Osteocyte (in vitro differentiated cells): ENCODE results near the gene RAD18. TPM values are rescaled to one million over a fixed set of nuclear protein-coding genes. Genes with fewer than 3 reads are reported as not detected.

ENCODE experiments used
- DNase-seq: peaks from one replicate; pipeline ENCODE4 v3.0.0; 2021; ENCODE audit warnings: mixed read lengths; ENCODE audit not compliant: unreplicated experiment; ENCODE audit errors: extremely low spot score
- H3K27ac Mint-ChIP-seq: one replicate; pipeline ENCODE4 v1.8.0; 2021; ENCODE audit warnings: mild to moderate bottlenecking, mixed read lengths; ENCODE audit not compliant: unreplicated experiment
- H3K27me3 Mint-ChIP-seq: one replicate; pipeline ENCODE4 v1.8.0; 2021; ENCODE audit warnings: mixed read lengths; ENCODE audit not compliant: unreplicated experiment
- H3K36me3 Mint-ChIP-seq: one replicate; pipeline ENCODE4 v1.8.0; 2021; ENCODE audit warnings: mixed read lengths; ENCODE audit not compliant: unreplicated experiment
- H3K4me1 Mint-ChIP-seq: one replicate; pipeline ENCODE4 v1.8.0; 2021; ENCODE audit warnings: mixed read lengths; ENCODE audit not compliant: unreplicated experiment
- H3K4me3 Mint-ChIP-seq: one replicate; pipeline ENCODE4 v1.8.0; 2021; ENCODE audit warnings: mild to moderate bottlenecking, moderate library complexity, mixed read lengths; ENCODE audit not compliant: unreplicated experiment
- H3K9me3 Mint-ChIP-seq: one replicate; pipeline ENCODE4 v1.8.0; 2021; ENCODE audit warnings: mixed read lengths; ENCODE audit not compliant: unreplicated experiment
- total RNA-seq: library from RNA; stranded (reverse); gene quantifications from 2 replicates; pipeline ENCODE4 v1.2.1, GENCODE V29; 2021
- TF ChIP-seq, protein P1 (sequence below): fragments of 200-600 bp; sonication (generic); IDR thresholded peaks from 2 replicates; pipeline ENCODE4 v1.5.0; 2021; ENCODE audit warnings: antibody characterized with exemption, mild to moderate bottlenecking, moderate library complexity

The RAD18 gene
- total RNA-seq, 1 donor from 2014 or later: 18.6 TPM

DNA sequence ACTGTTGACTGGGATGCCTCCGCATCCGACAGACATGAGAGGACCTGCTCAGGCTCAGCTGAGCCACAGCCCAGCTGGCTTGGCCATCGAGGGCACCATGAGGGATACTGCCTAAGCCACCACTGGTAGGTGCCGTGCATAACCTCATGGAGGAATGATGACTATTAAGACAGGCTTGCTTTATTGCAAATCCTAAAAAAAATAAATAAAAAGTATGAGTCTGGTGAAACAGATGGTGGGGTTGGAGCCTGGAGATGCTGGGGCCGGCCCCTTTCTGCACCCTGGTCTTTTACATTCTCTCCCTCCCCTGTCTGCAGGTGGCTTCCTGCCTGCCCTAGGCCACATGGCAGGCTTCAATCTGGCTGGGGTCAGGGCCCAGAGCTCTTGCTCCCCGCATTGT lies 24.0 kb upstream of the RAD18 start:
- H3K9me3 Mint-ChIP-seq: no peaks in the 10 kb centered on the region
- H3K4me3 Mint-ChIP-seq: no peak overlapping the region
- DNase-seq: peak; percentile 68
- H3K36me3 Mint-ChIP-seq: no peaks in the 10 kb centered on the region
- peaks cover 2% of the 10 kb centered on the region for H3K4me1 Mint-ChIP-seq
- TF ChIP-seq, protein P1, sequence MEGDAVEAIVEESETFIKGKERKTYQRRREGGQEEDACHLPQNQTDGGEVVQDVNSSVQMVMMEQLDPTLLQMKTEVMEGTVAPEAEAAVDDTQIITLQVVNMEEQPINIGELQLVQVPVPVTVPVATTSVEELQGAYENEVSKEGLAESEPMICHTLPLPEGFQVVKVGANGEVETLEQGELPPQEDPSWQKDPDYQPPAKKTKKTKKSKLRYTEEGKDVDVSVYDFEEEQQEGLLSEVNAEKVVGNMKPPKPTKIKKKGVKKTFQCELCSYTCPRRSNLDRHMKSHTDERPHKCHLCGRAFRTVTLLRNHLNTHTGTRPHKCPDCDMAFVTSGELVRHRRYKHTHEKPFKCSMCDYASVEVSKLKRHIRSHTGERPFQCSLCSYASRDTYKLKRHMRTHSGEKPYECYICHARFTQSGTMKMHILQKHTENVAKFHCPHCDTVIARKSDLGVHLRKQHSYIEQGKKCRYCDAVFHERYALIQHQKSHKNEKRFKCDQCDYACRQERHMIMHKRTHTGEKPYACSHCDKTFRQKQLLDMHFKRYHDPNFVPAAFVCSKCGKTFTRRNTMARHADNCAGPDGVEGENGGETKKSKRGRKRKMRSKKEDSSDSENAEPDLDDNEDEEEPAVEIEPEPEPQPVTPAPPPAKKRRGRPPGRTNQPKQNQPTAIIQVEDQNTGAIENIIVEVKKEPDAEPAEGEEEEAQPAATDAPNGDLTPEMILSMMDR: no peak
- no peak overlapping the region for H3K27ac Mint-ChIP-seq
- H3K27me3 Mint-ChIP-seq: no peaks in the 10 kb centered on the region

DNA sequence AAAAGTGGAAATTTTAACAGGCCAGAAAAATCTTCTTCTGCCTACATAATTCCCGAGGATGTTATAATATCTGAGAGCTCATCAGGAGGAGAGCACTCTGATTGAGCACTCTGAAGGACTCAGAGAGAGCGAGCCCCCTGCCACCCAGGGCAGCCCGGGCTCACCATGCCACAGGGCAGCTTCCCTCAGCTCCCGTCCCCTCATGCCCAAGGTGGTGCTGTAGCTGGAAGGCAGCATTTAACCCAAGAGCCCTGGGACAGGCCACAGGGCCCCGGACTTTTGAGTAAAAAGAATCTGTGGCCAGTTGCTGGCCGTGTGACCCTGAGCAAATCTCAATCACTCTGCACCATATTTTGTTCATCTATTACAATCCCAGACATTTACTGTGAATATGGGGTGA lies 23.5 kb upstream of the RAD18 start:
- DNase-seq: peak; percentile 80
- TF ChIP-seq, protein P1: no peak
- Mint-ChIP-seq H3K36me3 (no peaks in the 10 kb centered on the region), H3K27ac (no peak overlapping the region), H3K4me3 (no peak overlapping the region), H3K4me1 (peaks cover 2% of the 10 kb centered on the region), H3K9me3 (no peaks in the 10 kb centered on the region), H3K27me3 (peaks cover 2% of the 10 kb centered on the region)

DNA sequence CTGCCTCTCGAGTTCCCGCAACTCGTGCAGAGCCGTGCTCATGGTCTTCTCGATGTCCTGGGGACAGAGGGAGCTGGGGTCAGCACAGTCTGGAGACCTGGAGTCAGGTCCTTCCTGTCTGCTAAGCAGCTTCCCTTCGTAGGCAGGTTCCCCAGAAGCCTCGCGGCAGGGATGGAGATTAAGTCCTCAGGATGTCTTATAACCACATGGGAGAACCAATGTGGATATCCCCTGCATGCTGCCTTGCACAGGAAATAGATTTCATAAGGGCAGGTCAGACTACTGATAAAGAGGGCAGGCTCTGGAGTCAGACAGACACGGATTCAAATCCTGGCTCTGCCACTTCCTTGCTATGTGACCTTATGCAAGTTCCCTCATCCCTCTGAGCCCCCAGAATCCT lies 22.6 kb upstream of the RAD18 start:
- no peaks in the 10 kb centered on the region for H3K36me3 Mint-ChIP-seq
- DNase-seq: no peak
- peaks cover 2% of the 10 kb centered on the region for H3K4me1 Mint-ChIP-seq
- peaks cover 9% of the 10 kb centered on the region for H3K27me3 Mint-ChIP-seq
- H3K27ac Mint-ChIP-seq: no peak overlapping the region
- no peak overlapping the region for H3K4me3 Mint-ChIP-seq
- H3K9me3 Mint-ChIP-seq: no peaks in the 10 kb centered on the region
- TF ChIP-seq, protein P1: no peak

DNA sequence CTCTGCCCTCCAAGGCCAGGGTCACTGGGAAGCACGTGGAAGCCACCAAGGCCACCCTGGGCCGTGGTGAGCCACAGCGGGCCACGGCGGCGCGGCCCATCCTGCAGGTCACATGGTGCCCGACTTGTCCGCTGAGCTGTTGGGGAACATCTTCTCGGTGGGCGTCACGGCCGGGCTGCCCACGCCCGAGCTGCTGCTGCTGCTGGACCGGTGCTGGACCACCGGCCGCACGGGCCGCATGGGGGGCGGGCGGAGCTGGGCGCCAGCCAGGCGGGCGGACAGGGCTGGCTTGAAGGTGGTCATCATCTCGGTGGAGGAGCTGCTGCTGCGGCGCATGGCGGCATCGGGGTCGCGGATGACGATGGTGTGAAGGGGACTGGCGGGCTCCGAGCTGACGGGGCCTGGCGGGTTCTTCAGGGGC lies 22.1 kb upstream of the RAD18 start:
- H3K27me3 Mint-ChIP-seq: peaks cover 12% of the 10 kb centered on the region
- H3K27ac Mint-ChIP-seq: no peak overlapping the region
- TF ChIP-seq, protein P1: no peak
- no peaks in the 10 kb centered on the region for H3K36me3 Mint-ChIP-seq
- H3K4me3 Mint-ChIP-seq: no peak overlapping the region
- peak; percentile 84 for DNase-seq
- no peaks in the 10 kb centered on the region for H3K9me3 Mint-ChIP-seq
- peaks cover 2% of the 10 kb centered on the region for H3K4me1 Mint-ChIP-seq

DNA sequence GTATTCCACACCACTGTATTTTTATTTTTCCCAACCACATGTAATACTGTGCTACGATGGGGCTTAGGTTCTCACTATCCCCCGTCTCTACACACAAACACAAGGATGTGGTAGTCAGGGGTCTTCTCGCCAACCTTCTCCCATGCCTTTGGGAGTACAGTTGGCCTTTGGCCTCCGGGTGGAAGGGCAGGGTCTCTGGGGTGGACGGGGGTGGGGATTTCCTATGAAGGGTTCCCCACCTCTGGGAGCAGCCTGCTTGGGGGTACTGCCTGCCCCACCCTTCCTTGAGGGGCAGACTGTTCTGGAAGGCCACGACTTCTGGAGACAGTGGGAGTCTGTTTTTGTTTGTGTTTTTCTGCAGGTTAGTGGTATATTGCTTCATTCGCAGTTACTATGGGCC lies 21.3 kb upstream of the RAD18 start:
- H3K27ac Mint-ChIP-seq: no peak overlapping the region
- TF ChIP-seq, protein P1: no peak
- H3K27me3 Mint-ChIP-seq: peaks cover 19% of the 10 kb centered on the region

More for the DNA sequence above, 21.3 kb upstream of the RAD18 start:
- Mint-ChIP-seq H3K36me3 (no peaks in the 10 kb centered on the region), H3K9me3 (no peaks in the 10 kb centered on the region), H3K4me1 (peaks cover 2% of the 10 kb centered on the region), H3K4me3 (no peak overlapping the region)
- DNase-seq: peak; percentile 60
